Measurements from ENCODE around the gene HTT. TPM values are rescaled to one million over a fixed set of nuclear protein-coding genes. Genes with fewer than 3 reads are reported as not detected.

Gene HTT
- total RNA-seq, 1 experiment from 2014 or later: 66.8 TPM

GRCh38 chr4:3244002-3244401 is 169.5 kb downstream of the HTT start:
- no peaks in the 10 kb centered on the region for H3K27me3 ChIP-seq (replicated peaks; ENCODE audit: insufficient read depth, low read depth, low read length, poor library complexity)
- H3K4me1 ChIP-seq (ENCODE audit: insufficient read depth, low read length, poor library complexity, severe bottlenecking): no peaks in the 10 kb centered on the region
- H3K27ac ChIP-seq (ENCODE audit: low read depth, low read length, poor library complexity, severe bottlenecking): no peak overlapping the region
- BruUV-seq (replicated peaks): no TSS peak
- no peak overlapping the region for H3K4me3 ChIP-seq (ENCODE audit: low read depth, low read length, poor library complexity, severe bottlenecking)
- H3K36me3 ChIP-seq (ENCODE audit: insufficient read depth, low read length, poor library complexity, severe bottlenecking): peaks cover 10% of the 10 kb centered on the region
- no peak for DNase-seq (ENCODE audit: low spot score)
- H3K9me3 ChIP-seq (ENCODE audit: low read depth, low read length, poor library complexity, severe bottlenecking): no peaks in the 10 kb centered on the region
- intact Hi-C loops (cut with micrococcal nuclease; ENCODE audit: unreplicated experiment): no loop called here
- no peak for TF ChIP-seq EZH2 (IDR thresholded peaks at IDR 0.05; ENCODE audit: borderline replicate concordance, low read depth, low read length, poor library complexity, severe bottlenecking)
- no peak for TF ChIP-seq CTCF (conservative IDR thresholded peaks at IDR 0.05; ENCODE audit: low read depth, low read length)
- CTCF ChIA-PET: no interaction called here
- POLR2A ChIA-PET (ENCODE audit: low non-redundant PET): no interaction called here

DNA sequence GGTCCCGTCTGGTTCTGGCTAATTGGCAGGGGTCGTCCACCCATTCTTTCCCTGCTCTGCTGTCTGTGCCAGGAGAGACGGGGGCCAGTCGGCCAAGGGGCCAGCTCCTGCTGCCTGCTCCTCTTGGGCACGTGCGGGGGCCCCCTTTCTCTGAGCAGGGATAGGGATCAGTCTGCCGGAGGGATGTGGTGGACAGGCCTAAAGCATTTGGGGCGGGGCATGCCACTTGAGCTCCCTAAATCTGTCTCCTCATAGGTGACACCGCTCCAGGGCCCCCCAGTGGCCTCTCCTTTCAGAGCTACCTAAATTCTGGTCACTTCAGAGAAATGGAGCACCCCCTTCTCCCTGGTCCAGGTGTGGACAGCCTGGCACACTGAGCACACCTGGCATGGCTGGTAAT is 170.3 kb downstream of the HTT start:
- Histone ChIP-seq H3K27me3 (replicated peaks; ENCODE audit: insufficient read depth, low read depth, low read length, poor library complexity) (no peaks in the 10 kb centered on the region), H3K9me3 (ENCODE audit: low read depth, low read length, poor library complexity, severe bottlenecking) (no peaks in the 10 kb centered on the region), H3K36me3 (ENCODE audit: insufficient read depth, low read length, poor library complexity, severe bottlenecking) (peaks cover 7% of the 10 kb centered on the region), H3K4me1 (ENCODE audit: insufficient read depth, low read length, poor library complexity, severe bottlenecking) (no peaks in the 10 kb centered on the region), H3K4me3 (ENCODE audit: low read depth, low read length, poor library complexity, severe bottlenecking) (no peak overlapping the region), H3K27ac (ENCODE audit: low read depth, low read length, poor library complexity, severe bottlenecking) (no peak overlapping the region)
- no peak for DNase-seq (ENCODE audit: low spot score)
- BruUV-seq (replicated peaks): no TSS peak
- no peak for TF ChIP-seq EZH2 (IDR thresholded peaks at IDR 0.05; ENCODE audit: borderline replicate concordance, low read depth, low read length, poor library complexity, severe bottlenecking)
- TF ChIP-seq CTCF (conservative IDR thresholded peaks at IDR 0.05; ENCODE audit: low read depth, low read length): no peak
- ChIA-PET POLR2A (ENCODE audit: low non-redundant PET) (no interaction called here), CTCF (no interaction called here)
- intact Hi-C loops (cut with micrococcal nuclease; ENCODE audit: unreplicated experiment): no loop called here

DNA sequence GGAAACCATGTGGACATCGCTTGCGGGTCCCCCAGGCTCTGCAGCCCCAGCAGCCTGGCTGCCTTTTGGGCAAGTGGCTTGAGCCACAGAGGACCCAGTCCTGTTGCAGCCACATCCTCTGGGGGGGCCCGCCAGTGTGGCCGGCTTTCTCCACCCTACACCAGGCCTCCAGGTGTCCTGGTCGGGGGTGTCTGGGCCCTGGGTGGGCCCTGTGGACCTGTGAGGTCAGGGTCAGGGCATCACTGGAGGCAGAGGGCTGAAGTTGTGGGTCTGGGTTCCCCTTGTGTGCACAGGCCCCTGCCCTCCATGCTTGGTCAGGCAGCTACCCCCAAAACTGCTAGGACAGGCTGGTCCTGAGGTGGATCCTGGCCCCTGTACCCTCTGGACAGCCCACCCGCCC is 171.2 kb downstream of the HTT start:
- Histone ChIP-seq H3K27me3 (replicated peaks; ENCODE audit: insufficient read depth, low read depth, low read length, poor library complexity) (no peaks in the 10 kb centered on the region), H3K4me3 (ENCODE audit: low read depth, low read length, poor library complexity, severe bottlenecking) (no peak overlapping the region), H3K27ac (ENCODE audit: low read depth, low read length, poor library complexity, severe bottlenecking) (no peak overlapping the region), H3K9me3 (ENCODE audit: low read depth, low read length, poor library complexity, severe bottlenecking) (no peaks in the 10 kb centered on the region), H3K36me3 (ENCODE audit: insufficient read depth, low read length, poor library complexity, severe bottlenecking) (peaks cover 3% of the 10 kb centered on the region), H3K4me1 (ENCODE audit: insufficient read depth, low read length, poor library complexity, severe bottlenecking) (no peaks in the 10 kb centered on the region)
- no peak for DNase-seq (ENCODE audit: low spot score)
- BruUV-seq (replicated peaks): no TSS peak
- ChIA-PET CTCF (no interaction called here), POLR2A (ENCODE audit: low non-redundant PET) (no interaction called here)
- no peak for TF ChIP-seq CTCF (conservative IDR thresholded peaks at IDR 0.05; ENCODE audit: low read depth, low read length)
- TF ChIP-seq EZH2 (IDR thresholded peaks at IDR 0.05; ENCODE audit: borderline replicate concordance, low read depth, low read length, poor library complexity, severe bottlenecking): no peak
- intact Hi-C loops (cut with micrococcal nuclease; ENCODE audit: unreplicated experiment): no loop called here
